8988T (cell line): ENCODE data around the gene ZNF587B.
"Not testable (repeated sequence)": the region's sequence is repeated elsewhere in the genome, so short reads cannot be mapped to it uniquely, and the experiment has no call there.

Source experiments
- DNase-seq: peaks from one replicate; pipeline ENCODE4 v3.0.0; 2011

The ZNF587B gene

DNA sequence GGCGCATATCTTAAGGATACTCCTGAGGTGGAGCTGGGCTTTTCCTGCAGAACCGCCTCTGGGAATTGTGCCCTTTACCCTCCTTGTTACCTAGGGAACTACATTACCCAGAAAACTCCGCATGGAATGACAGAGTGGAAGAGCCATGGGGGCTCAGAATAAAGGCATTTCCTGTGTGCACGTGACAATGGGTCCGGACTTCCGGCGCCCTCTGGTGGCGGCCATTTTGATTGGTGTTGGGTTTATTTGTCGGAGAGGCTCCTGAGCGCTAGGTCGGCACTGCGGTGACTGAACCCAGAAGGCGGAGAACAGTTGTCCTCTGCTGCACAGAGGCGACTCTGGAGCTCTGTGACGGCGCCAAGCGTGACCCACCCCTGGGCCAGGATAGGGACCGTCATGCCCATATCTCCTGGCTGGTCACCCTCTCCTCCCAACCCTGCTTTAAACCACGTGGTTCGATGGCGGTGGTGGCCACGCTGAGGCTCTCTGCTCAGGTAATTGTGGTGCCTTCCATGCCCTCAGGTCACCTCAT lies at the start of gene ZNF587B:
Gene ZNF587B, plus strand, starts transcription at position 229 of the 532 bp plus-strand sequence. Its CDS starts 230 bp downstream, at position 459.
- peak; percentile 34 for DNase-seq

DNA sequence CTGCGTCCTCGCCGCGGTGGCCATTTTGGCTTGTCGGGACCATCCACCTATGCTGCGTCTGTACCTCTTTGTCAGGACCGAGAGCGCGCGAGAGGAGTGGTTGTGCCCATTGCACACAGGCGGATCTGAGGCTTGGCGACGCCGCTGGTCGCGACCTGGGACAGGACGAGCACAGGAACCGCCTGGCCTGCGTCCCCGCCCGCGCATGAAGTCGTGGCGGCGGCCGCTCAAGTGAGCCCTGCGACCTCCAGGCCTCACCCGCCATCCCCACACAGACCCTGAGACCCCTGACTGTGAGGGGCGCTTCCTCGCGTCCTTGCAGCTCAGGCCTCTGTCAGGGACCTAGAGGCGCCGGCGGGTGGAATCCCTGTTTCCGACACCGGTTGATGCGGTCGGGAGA lies 43.8 kb upstream of the ZNF587B start:
- DNase-seq, result no peak

DNA sequence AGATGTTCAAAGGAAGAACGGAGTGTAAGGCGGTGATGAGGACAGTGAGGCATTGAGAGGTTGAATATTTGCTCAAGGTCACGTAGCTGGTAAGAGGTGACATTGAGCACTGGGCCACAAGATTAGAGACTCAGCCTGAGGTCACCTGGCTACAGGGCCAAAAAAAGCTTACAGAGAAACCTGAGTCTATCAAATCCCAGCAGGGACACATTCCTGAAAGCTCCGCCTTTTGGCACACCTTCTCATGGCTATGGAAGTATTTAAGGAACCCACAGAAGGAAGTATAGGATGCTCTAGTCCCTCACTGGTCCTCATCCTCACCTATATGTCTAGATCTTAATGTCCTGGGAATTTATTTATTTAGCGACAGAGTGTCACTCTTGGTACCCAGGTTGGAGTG lies 43.2 kb upstream of the ZNF587B start:
- no peak for DNase-seq

DNA sequence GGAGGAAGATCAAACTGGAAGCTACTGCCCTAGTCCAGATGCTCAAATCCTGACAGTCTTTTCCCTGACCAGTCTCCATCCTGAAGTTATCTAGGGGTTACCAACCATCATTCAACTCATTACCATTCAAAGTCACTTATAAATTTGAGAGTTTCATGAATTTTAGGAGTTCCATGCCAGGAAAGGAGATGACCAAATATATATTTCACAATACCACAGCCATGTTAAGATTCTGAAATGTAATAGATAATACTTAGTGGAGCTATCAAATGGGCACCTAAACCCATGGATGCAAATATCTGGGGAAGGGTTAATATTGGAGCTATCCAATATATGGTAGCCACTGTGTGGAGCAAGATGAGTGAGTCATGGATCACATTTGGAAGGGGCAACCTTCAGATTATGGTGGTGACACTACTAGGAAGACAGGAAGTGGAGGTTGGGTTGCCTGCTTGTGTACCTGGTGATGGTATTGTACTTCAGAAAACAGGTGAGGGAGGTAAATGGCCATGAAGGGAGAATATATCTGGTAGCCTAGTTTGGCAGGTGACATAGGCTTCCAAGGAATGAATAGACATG lies 41.9 kb upstream of the ZNF587B start:
- DNase-seq, result no peak

DNA sequence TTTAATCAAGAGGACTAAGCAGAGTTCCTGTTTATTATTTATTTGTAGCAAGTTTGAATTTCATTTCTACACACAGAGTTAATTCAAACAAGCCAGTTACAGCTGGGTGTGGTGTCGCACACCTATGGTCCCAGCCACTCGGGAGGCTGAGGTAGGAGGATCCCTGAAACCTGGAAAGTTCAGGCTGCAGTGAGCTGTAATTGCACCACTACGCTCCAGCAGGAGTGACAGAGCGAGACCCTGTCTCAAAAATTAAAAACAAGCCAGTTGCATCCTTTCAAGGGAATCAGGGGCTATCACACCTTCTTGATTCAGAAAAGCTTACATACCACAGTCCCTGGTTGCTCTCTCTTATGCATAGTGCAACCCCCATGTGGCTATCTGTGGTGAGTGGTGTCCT lies 40.8 kb upstream of the ZNF587B start:
- DNase-seq, result no peak

DNA sequence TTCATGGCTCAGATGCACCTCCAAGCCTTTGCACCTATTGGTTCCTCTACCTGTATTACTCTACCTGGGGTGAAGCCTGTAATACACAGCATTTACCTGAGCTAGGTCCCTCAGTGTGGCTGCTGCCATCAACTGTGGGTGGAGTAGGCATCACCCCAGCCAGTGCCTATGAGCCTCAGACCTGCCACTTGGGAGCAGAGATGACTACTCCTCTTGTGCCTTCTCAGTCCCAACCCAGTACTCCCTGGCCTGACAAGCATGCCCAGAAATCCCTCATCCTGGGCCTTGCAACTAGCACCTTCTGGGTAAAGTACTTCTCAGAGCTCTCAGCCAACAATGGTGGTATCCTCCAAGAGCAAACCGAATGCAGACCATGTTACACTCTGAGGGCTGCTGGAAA lies 33.5 kb upstream of the ZNF587B start:
- not testable (repeated sequence) for DNase-seq

DNA sequence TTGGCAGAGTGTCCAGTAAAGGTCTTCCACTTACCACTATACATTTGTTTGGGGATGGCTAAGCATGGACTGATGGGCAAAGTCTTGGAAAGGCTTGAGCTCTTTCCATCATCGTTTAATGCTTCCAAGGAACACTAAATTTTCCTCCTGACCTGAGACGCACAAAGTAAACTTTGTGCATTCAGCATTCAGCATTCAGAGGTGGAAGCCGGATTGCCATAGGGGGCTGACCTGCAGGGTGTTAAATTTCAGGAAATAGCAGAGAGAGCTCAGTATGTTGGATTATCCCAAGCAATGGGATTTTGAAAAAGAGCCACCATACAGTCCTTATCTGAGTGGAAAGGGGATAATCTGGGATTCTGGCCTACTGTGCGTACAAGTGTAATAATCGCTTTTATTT lies 29.4 kb upstream of the ZNF587B start:
- DNase-seq, result no peak

DNA sequence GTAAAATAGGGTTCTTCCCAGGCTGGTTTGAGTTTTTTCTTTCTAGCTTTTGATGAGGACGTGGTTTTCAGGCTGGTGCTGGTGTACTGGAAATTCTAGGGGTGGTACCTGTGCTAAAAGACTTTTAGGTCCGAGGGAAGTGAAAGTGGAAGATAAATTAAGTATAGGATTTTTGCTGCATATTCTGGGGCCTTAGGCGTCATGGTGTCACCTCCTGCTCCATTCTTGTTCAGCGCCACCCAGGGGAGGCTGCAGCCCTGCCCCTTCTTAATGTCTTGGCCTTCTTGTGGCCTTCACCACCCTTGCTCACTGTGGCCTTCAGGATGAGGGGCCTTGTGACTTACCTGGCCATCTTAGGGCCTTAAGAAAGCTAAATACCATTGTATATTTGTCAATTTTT lies 27.8 kb upstream of the ZNF587B start:
- DNase-seq, result no peak

DNA sequence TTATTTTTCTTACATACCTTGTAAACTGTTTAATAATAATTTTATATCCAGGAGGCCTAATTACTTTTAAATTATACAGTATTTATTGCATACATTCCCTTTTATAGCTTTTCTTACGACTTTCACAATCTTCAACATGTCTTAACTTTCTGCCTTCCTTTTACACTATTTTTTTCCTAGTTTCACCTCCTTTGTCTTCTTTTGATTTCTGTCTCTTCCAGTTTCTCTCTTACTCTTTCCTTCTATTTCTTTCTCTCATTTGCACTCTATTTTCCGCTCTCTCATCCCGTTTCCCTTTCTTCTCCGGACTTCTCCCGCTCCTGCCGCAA lies 26.9 kb upstream of the ZNF587B start:
- no peak for DNase-seq

DNA sequence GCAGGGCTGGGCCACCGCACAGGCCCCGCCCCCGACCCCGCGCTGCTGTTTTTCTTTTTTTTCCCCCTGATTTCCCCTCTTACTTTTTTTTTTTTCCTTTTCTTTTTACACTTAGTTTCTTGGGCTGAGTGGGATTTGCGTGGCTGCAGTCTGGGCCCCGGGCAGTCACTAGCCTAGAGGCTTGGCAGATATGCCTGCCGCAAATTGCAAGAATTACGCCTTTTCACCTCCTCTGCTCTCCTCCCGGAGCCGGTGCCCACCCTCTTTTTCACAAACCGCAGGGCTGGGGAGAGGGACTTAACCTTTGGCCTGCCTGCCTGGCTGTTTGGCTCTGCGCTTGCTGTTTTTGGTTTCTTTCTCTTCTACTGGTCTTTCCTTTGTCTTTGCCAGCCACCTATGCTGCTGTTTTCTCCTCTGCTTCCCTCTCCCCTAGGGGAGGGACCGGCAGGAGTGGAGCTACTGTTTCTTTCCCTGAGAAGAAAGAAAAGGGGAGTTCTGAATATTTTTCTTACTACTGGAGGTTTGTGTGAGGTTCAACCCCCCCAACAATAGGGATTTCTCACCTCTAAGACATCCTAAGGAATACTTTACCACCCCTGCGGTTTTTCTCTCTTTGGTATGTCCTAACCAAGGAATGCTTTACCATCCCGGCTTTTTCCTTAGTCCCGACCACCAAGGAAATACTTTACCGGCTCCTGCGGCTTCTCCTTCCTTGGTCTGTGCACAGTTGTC lies 26.3 kb upstream of the ZNF587B start:
- DNase-seq, result no peak

DNA sequence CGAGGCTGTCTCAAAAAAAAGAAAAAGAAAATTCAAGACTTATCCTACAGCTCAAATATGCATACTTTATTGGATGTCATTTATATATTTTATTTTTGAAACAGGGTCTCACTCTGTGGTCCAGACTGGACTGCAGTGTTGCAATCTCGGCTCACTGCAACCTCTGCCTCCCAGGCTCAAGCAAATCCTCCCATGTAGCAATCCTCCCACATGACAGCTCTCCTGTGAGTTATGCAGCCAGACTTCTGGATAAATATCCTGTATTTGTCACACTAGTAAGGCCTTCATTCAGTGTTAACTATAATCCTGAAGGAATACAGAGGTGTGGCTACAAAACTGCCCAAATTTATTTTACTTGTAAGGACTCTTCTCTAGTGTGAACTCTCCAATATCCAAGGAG lies 22.6 kb upstream of the ZNF587B start:
- no peak for DNase-seq

DNA sequence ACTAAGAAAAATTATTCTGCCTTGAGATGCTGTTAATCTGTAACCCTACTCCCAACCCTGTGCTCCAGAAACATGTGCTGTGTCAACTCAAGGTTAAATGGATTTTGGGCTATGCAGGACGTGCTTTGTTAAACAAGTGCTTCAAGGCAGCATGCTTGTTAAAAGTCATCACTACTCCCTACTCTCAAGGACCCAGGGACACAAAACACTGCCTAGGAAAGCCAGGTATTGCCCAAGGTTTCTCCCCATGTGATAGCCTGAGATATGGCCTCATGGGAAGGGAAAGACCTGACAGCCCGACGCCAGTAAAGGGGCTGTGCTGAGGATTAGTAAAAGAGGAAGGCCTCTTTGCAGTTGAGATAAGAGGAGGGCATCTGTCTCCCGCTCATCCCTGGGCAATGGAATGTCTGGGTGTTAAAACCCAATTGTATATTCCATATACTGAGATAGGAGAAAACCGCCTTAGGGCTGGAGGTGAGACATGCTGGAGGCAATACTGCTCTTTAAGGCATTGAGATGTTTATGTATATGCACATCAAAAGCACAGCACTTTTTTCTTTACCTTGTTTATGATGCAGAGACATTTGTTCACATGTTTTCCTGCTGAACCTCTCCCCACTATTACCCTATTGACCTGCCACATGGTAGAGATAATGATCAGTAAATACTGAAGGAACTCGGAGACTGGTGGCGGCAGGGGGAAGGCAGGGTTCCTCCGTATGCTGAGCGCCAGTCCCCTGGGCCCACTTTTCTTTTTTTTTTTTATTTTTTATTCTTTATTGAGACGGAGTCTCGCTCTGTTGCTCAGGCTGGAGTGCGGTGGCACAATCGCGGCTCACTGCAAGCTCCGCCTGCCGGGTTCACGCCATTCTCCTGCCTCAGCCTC lies 19.4 kb upstream of the ZNF587B start:
- DNase-seq, result not testable (repeated sequence)

DNA sequence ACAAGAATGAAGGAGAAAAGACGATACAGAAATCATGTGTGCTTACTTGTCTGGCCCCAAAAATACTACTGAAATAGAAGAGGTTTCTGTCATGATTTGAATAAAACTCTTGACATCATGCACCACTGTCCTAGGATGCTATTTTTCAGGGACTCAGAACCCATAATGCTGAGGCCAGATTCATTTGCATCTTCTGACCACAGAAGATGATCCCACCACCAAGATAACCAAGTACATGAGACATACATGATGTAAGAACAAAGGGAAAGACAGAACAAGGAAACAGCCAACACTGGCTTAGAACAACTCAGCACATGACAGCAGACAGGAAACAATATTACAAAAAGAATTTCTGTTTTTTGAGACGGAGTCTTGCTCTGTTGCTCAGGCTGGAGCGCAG lies 17.9 kb upstream of the ZNF587B start:
- DNase-seq, result no peak

DNA sequence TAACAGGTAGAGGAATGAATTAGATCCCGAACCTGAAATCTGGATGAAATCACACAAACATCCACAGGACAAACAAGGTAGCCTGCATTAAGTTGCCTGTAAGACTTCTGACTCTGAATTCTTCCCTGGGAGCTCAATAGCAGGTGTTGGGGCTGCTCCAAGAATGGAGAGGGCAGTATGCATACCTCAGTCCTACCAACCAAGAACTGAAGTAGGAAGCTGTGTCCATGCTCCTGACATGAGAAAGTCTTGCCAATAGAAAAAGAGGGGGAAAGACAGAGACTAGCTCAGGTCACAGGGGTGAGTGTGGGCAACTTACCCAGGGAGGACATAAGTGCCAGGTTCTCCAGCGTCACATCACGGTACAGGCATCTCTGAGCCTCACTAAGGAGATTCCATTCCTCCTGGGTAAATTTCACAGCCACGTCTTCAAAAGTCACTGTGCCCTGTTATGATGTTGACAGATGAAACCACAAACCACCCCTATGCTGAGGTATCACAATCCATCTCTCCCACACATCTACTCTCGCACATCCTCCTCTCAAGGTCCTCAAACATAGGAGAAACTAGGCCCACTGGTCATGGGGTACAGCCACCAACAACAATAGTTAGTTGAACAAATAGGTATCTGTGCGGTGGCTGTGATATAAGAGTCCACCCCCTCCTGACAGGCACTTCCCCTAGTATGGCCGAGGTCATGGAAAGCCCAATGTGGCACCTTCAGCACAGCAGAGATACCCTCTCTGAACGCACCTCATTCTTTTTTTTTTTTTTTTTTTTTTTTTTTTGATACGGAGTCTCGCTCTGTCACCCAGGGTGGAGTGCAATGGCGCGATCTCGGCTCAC lies 16.9 kb upstream of the ZNF587B start:
- DNase-seq, result not testable (repeated sequence)

DNA sequence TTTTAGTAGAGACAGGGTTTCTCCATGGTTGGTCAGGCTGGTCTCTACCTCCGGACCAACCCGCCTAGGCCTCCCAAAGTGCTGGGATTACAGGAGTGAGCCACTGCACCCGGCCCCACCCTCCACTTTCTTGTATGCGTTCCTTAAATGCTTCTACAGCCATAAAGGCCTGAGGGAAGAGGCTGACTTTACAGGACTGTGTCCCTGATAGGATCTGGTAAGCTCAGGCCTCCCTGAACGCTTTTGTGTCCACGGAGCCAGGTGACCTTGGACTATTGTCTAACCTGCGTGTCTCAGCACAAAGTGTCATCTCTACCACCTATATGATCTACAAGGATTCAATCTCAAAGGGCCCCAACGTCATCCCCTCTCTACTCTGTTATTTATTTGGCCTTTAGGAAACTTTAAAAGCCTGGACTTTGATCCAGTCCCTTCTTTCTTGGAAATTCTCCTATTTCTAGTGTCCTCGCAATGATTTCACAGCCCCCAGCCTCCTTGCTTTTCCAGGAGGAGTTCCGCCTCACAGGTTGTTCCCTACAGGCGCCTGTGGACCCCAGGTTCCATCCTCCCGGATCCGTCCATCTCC lies 16.1 kb upstream of the ZNF587B start:
- DNase-seq, result no peak

DNA sequence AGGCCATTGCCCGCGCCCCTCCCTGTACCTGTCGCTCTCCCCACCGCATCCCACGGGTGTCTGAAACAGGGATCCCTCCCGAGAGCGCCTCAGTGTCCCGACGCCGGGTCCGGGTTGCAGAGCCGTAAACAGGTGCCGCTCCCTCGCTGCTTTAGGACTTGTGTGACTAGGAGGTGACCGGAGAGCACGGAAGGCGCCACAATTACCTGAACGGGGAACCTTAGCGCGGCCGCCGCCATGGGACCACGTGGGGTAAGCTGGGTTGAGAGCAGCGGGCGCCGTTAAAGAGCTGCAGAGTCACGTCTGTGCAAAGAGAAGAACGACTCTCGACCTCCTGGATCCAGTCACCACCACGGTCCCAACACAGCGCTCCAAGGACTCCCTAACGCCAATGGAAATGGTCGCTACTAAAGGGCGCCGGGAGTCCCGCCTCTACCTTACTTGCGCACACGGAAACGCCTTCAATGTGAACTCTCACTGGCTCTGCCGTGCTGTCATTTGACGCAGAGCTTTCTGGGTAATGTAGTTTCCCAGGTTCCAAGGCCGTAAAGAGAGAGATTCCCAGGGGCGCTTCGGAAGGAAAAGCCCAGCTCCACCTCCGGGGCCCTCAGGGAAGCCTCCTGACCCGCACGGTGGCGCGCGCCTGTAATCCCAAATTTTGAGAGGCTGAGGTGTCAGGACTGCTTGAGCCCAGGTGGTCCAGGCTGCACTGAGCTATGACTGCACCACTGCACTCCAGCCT lies 15.4 kb upstream of the ZNF587B start, which contains the start of gene ZNF552:
Gene ZNF552, minus strand, starts transcription at position 409 of the 742 bp plus-strand sequence. Its CDS starts 170 bp downstream, at position 239.
- peak; percentile 62 for DNase-seq

DNA sequence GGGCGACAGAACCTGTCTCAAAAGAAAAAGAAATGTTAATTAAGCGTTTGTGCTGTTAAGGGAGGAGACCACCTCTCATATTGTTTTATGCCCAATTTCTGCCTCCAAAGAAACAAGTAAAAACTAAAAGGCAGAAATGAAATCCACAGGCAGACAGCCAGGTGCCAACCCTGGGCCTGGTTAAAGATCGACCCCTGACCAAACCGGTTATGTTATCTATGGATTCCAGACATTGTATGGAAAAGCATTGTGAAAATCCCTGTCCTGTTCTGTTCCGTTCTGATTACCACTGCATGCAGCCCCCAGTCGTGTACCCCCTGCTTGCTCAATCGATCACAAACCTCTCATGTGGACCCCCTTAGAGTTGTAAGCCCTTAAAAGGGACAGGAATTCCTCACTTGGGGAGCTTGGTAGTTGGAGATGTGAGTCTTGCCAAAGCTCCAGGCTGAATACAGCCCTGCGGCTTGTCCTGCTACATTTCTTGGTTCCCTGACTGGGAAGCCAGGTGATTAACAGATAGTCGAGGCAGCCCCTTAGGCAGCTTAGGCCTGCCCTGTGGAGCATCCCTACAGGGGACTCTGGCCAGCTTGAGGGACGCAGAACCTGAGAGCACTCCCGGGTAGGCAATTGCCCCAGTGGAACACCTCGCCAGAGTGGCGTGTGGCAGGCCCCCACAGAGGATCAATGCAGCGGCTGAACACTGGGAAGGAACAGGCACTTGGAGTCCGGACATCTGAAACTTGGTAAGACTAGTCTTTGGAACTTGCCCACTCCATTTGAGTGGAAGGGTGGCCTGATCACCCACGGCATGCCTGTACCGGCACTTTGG lies 14.6 kb upstream of the ZNF587B start:
- DNase-seq, result no peak

DNA sequence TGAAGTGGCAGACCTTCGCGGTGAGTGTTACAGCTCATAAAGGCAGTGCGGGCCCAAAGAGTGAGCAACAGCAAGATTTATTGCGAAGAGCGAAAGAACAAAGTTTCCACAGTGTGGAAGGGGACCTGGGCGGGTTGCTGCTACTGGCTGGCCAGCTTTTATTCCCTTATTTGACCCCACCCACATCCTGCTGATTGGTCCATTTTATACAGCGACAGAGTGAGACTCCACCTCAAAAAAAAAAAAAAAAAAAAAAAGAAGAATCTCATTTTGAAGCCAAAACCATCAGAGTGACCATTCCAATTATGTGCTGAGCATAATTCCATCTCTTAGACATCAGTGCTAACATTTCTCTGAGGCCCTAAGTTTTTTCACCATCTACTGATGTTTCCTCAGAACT lies 13.4 kb upstream of the ZNF587B start:
- no peak for DNase-seq

DNA sequence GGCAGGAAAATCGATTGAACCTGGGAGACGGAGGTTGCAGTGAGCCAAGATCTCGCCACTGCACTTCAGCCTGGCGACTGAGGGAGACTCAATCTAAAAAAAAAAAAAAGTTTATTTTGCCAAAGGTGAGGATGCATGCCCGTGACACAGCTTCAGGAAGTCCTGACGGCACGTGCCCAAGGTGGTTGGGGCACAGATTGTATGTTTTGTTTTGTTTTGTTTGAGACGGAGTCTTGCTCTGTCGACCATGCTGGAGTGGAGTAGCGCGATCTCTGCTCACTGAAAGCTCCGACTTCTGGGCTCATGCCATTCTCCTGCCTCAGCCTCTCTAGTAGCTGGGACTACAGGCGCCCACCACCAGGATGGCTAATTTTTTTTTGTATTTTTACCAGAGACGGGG lies 12.1 kb upstream of the ZNF587B start:
- DNase-seq, result no peak

DNA sequence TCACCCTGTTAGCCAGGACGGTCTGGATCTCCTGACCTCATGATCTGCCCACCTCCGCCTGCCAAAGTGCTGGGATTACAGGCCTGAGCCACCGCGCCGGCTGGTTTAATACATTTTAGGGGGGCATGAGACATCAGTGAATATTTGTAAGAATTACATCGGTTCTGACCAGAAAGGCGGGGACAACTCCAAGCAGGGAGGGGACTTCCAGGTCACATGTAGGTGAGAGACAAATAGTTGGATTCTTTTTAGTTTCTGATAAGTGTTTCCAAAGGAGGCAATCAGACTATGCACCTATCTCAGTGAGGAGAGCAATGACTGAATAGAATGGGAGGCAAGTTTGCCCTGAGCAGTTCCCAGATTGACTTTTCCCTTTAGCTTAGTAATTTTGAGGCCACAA lies 11.7 kb upstream of the ZNF587B start:
- DNase-seq, result no peak
